H9 (cell line): ENCODE measurements around the gene RBM4B. TPM values are rescaled to one million over a fixed set of nuclear protein-coding genes. Genes with fewer than 3 reads are reported as not detected.

ENCODE experiments used
- DNase-seq: peaks from one replicate; pipeline ENCODE4 v3.0.0-alpha.2; 2017
- H2AFZ ChIP-seq: one replicate; pipeline ENCODE4 v1.6.1; 2013; ENCODE audit warnings: mild to moderate bottlenecking, low read length, control low read depth, moderate library complexity
- H2AK5ac ChIP-seq: 2 replicates; pipeline ENCODE4 v1.6.1; 2013; ENCODE audit warnings: low read length, control low read depth, mixed read lengths; ENCODE audit not compliant: insufficient read length
- H2BK120ac ChIP-seq: one replicate; pipeline ENCODE4 v1.6.1; 2013; ENCODE audit warnings: low read depth, mild to moderate bottlenecking, low read length, control low read depth, inconsistent platforms; ENCODE audit not compliant: poor library complexity, severe bottlenecking
- H2BK12ac ChIP-seq: 2 replicates; pipeline ENCODE4 v1.6.1; 2013; ENCODE audit warnings: low read length, control low read depth, mixed read lengths, low read depth; ENCODE audit not compliant: insufficient read length
- H2BK15ac ChIP-seq: 2 replicates; pipeline ENCODE4 v1.6.1; 2013; ENCODE audit warnings: low read depth, low read length, control low read depth
- H2BK20ac ChIP-seq: one replicate; pipeline ENCODE4 v1.6.1; 2013; ENCODE audit warnings: low read depth, mild to moderate bottlenecking, low read length, control low read depth, inconsistent platforms; ENCODE audit not compliant: poor library complexity, severe bottlenecking
- H2BK5ac ChIP-seq: 2 replicates; pipeline ENCODE4 v1.6.1; 2013; ENCODE audit warnings: low read length, control low read depth, mixed read lengths; ENCODE audit not compliant: insufficient read length
- H3K14ac ChIP-seq: 2 replicates; pipeline ENCODE4 v1.6.1; 2013; ENCODE audit warnings: low read length, control low read depth; ENCODE audit not compliant: insufficient read depth
- H3K18ac ChIP-seq: 2 replicates; pipeline ENCODE4 v1.6.1; 2013; ENCODE audit warnings: low read depth, mild to moderate bottlenecking, mixed read lengths, low read length, control low read depth; ENCODE audit not compliant: insufficient read length
- H3K23ac ChIP-seq: 2 replicates; pipeline ENCODE4 v1.6.1; 2013; ENCODE audit warnings: low read length, control low read depth, mixed read lengths, low read depth; ENCODE audit not compliant: insufficient read length
- H3K23me2 ChIP-seq: 2 replicates; pipeline ENCODE4 v1.6.1; 2013; ENCODE audit warnings: low read depth, mild to moderate bottlenecking, mixed read lengths, low read length, control low read depth; ENCODE audit not compliant: insufficient read length, poor library complexity, severe bottlenecking
- H3K27ac ChIP-seq: 2 replicates; pipeline ENCODE4 v1.5.1; 2013; ENCODE audit warnings: low read length, control low read depth, mixed read lengths, low read depth; ENCODE audit not compliant: insufficient read length
- H3K27me3 ChIP-seq: 2 replicates; pipeline ENCODE4 v1.6.1; 2013; ENCODE audit warnings: low read length, control low read depth, inconsistent platforms; ENCODE audit not compliant: insufficient read depth
- H3K4ac ChIP-seq: 2 replicates; pipeline ENCODE4 v1.6.1; 2013; ENCODE audit warnings: low read depth, mild to moderate bottlenecking, control low read depth, inconsistent platforms, low read length, moderate library complexity
- H3K4me1 ChIP-seq: 2 replicates; pipeline ENCODE4 v1.6.1; 2013; ENCODE audit warnings: low read length, control low read depth, inconsistent platforms; ENCODE audit not compliant: insufficient read depth
- H3K4me2 ChIP-seq: 2 replicates; pipeline ENCODE4 v1.6.1; 2013; ENCODE audit warnings: low read length, control low read depth, mixed read lengths; ENCODE audit not compliant: insufficient read length, insufficient read depth
- H3K56ac ChIP-seq: 2 replicates; pipeline ENCODE4 v1.6.1; 2013; ENCODE audit warnings: low read depth, mild to moderate bottlenecking, mixed read lengths, low read length, control low read depth; ENCODE audit not compliant: insufficient read length
- H3K79me1 ChIP-seq: 2 replicates; pipeline ENCODE4 v1.6.1; 2013; ENCODE audit warnings: low read depth, mild to moderate bottlenecking, moderate library complexity, low read length, control low read depth, inconsistent platforms; ENCODE audit not compliant: insufficient read depth, poor library complexity, severe bottlenecking
- H3K79me2 ChIP-seq: 2 replicates; pipeline ENCODE4 v1.6.1; 2013; ENCODE audit warnings: low read length, control low read depth, inconsistent platforms; ENCODE audit not compliant: insufficient read depth
- H3K9ac ChIP-seq: 2 replicates; pipeline ENCODE4 v1.6.1; 2013; ENCODE audit warnings: low read length, control low read depth, mixed read lengths; ENCODE audit not compliant: insufficient read length; ENCODE audit errors: extremely low read depth
- H3K9me3 ChIP-seq: one replicate; pipeline ENCODE4 v1.6.1; 2013; ENCODE audit warnings: low read depth, low read length, inconsistent platforms; ENCODE audit not compliant: control insufficient read depth
- H3T11ph ChIP-seq: one replicate; pipeline ENCODE4 v1.6.1; 2013; ENCODE audit warnings: mild to moderate bottlenecking, low read length, control low read depth, inconsistent platforms
- H4K20me1 ChIP-seq: one replicate; pipeline ENCODE4 v1.6.1; 2013; ENCODE audit not compliant: control insufficient read depth, insufficient read length, insufficient read depth
- H4K5ac ChIP-seq: 2 replicates; pipeline ENCODE4 v1.6.1; 2013; ENCODE audit warnings: low read depth, mild to moderate bottlenecking, mixed read lengths, low read length, control low read depth; ENCODE audit not compliant: insufficient read length
- H4K8ac ChIP-seq: replicated peaks from 2 replicates; pipeline ENCODE4 v1.6.1; 2013; ENCODE audit warnings: low read length, control low read depth, mixed read lengths, low read depth; ENCODE audit not compliant: insufficient read length
- H4K91ac ChIP-seq: 2 replicates; pipeline ENCODE4 v1.6.1; 2013; ENCODE audit warnings: low read depth, mild to moderate bottlenecking, moderate library complexity, mixed read lengths, low read length, control low read depth; ENCODE audit not compliant: insufficient read length
- H3K27ac Mint-ChIP-seq, 3 experiments: 2 replicates in 2 of 3; 3 replicates in 1 of 3; pipeline ENCODE4 v1.8.0; 2020 to 2021; ENCODE audit warnings: mixed read lengths in 3 of 3, mild to moderate bottlenecking in 1 of 3, moderate library complexity in 1 of 3
- H3K27me3 Mint-ChIP-seq: 2 replicates; pipeline ENCODE4 v1.8.0; 2021; ENCODE audit warnings: low read depth, mild to moderate bottlenecking, moderate library complexity, mixed read lengths
- H3K36me3 Mint-ChIP-seq, 3 experiments: 2 replicates in 2 of 3; 3 replicates in 1 of 3; pipeline ENCODE4 v1.8.0; 2020 to 2021; ENCODE audit warnings: low read depth in 3 of 3, mixed read lengths in 3 of 3; ENCODE audit not compliant: insufficient read depth in 1 of 3
- H3K4me1 Mint-ChIP-seq, 2 experiments: 2 replicates each; pipeline ENCODE4 v1.8.0; 2020; ENCODE audit warnings: mixed read lengths in 2 of 2
- H3K4me3 Mint-ChIP-seq, 2 experiments: 2 replicates in 1 of 2; 3 replicates in 1 of 2; pipeline ENCODE4 v1.8.0; 2020 to 2021; ENCODE audit warnings: mild to moderate bottlenecking in 2 of 2, mixed read lengths in 2 of 2, moderate library complexity in 1 of 2
- H3K9me3 Mint-ChIP-seq, 2 experiments: 2 replicates in 1 of 2; 3 replicates in 1 of 2; pipeline ENCODE4 v1.8.0; 2020; ENCODE audit warnings: mild to moderate bottlenecking in 2 of 2, mixed read lengths in 2 of 2, moderate library complexity in 1 of 2
- CTCF ChIP-seq: fragments of 200-600 bp; sonication (generic); conservative IDR thresholded peaks from 3 replicates; pipeline ENCODE4 v1.8.0; 2021; ENCODE audit warnings: antibody characterized with exemption, mild to moderate bottlenecking
- WGBS: extraction: QIAGEN DNeasy Blood & Tissue Kit; methylation state at CpG from one replicate; pipeline ENCODE4 v1.1.7; 2013; ENCODE audit warnings: missing lambda C conversion rate, low lambda C conversion rate, mixed read lengths; ENCODE audit not compliant: insufficient read length; ENCODE audit errors: extremely low coverage; 5-methylcytosine and 5-hydroxymethylcytosine counted together
- total RNA-seq: library from RNA; stranded (reverse); gene quantifications from 2 replicates; pipeline ENCODE4 v1.2.1, GENCODE V29; 2021

The RBM4B gene
- total RNA-seq, 1 experiment from 2014 or later: 34.0 TPM

GRCh38 chr11:66686100-66686785 is 8.6 kb upstream of the RBM4B start:
- Histone ChIP-seq H2BK5ac (no peak overlapping the region), H3K4ac (no peak overlapping the region), H3K9ac (no peak overlapping the region), H3K18ac (no peak overlapping the region), H3K27ac (no peak overlapping the region), H2BK15ac (no peak overlapping the region), H3K23me2 (no peaks in the 10 kb centered on the region), H3K9me3 (no peaks in the 10 kb centered on the region), H2BK20ac (no peak overlapping the region), H3T11ph (no peak overlapping the region), H3K14ac (no peak overlapping the region), H3K4me1 (no peaks in the 10 kb centered on the region), H3K56ac (no peak overlapping the region), H4K8ac (no peak overlapping the region), H3K4me2 (no peak overlapping the region), H3K79me1 (no peaks in the 10 kb centered on the region), H3K23ac (no peak overlapping the region), H3K79me2 (no peaks in the 10 kb centered on the region), H2AK5ac (no peak overlapping the region), H4K91ac (no peak overlapping the region), H2AFZ (no peak overlapping the region), H4K5ac (no peak overlapping the region), H2BK120ac (no peak overlapping the region), H2BK12ac (no peak overlapping the region), H3K27me3 (no peaks in the 10 kb centered on the region), H4K20me1 (no peaks in the 10 kb centered on the region)
- peaks cover 13 to 69% (median 67%) of the 10 kb centered on the region in 3 experiments for H3K36me3 Mint-ChIP-seq
- no peak for DNase-seq
- peak overlapping the region in 1 of 3 experiments; percentile 46; a peak in 1 of 7 replicates for H3K27ac Mint-ChIP-seq
- no peak overlapping the region for H3K4me3 Mint-ChIP-seq
- no peak for TF ChIP-seq CTCF
- no peaks in the 10 kb centered on the region for H3K27me3 Mint-ChIP-seq
- no peaks in the 10 kb centered on the region for H3K9me3 Mint-ChIP-seq
- H3K4me1 Mint-ChIP-seq: peaks cover 6% of the 10 kb centered on the region in 2 experiments
- no CpG with 5 or more reads among the region's 15 CpGs for WGBS
